HG03196 (cell line): ENCODE results near the gene BTBD16.
A peak's percentile ranks its signal among the peaks of the same experiment; 100 is the strongest.

Experiments
- ATAC-seq: cut with Tn5 transposase; IDR thresholded peaks from one replicate; pipeline ENCODE4 v1.9.1; 2021; ENCODE audit not compliant: unreplicated experiment

BTBD16 gene

GRCh38 chr10:122362621-122363020, 91.5 kb downstream of the BTBD16 start:
- no peak for ATAC-seq

GRCh38 chr10:122363311-122363710, 92.2 kb downstream of the BTBD16 start:
- ATAC-seq, result no peak

- ATAC-seq, result no peak
Observed at GRCh38 chr10:122363722-122364463, 92.8 kb downstream of the BTBD16 start.

- ATAC-seq, result no peak
Observed at GRCh38 chr10:122368502-122369254, 97.6 kb downstream of the BTBD16 start.

- ATAC-seq, result no peak
Observed at GRCh38 chr10:122373108-122373507, 102.0 kb downstream of the BTBD16 start.

- ATAC-seq, result no peak
Observed at GRCh38 chr10:122373721-122374120, 102.6 kb downstream of the BTBD16 start.

GRCh38 chr10:122374237-122374858, 103.3 kb downstream of the BTBD16 start, which contains the start of gene PLEKHA1:
PLEKHA1 (plus strand) TSS chr10:122374708; CDS start chr10:122393201, 18,493 bp downstream.
- ATAC-seq, result peak; percentile 90

- ATAC-seq, result peak; percentile 61
Observed at GRCh38 chr10:122374859-122375678, 104.0 kb downstream of the BTBD16 start.

GRCh38 chr10:122375679-122376160, 104.6 kb downstream of the BTBD16 start:
- ATAC-seq, result no peak

GRCh38 chr10:122376364-122376961, 105.4 kb downstream of the BTBD16 start:
- no peak for ATAC-seq

GRCh38 chr10:122379041-122379440, 107.9 kb downstream of the BTBD16 start:
- no peak for ATAC-seq

- ATAC-seq, result no peak
Observed at GRCh38 chr10:122379537-122379936, 108.4 kb downstream of the BTBD16 start.

- ATAC-seq, result no peak
Observed at GRCh38 chr10:122380703-122381102, 109.6 kb downstream of the BTBD16 start.

- ATAC-seq, result no peak
Observed at GRCh38 chr10:122381680-122382079, 110.6 kb downstream of the BTBD16 start.

GRCh38 chr10:122386514-122386913, 115.4 kb downstream of the BTBD16 start:
- ATAC-seq, result no peak

GRCh38 chr10:122387572-122387971, 116.5 kb downstream of the BTBD16 start:
- no peak for ATAC-seq
